ENCODE results near the gene P2RY2. TPM values are rescaled to one million over a fixed set of nuclear protein-coding genes. Genes with fewer than 3 reads are reported as not detected.
A peak's percentile ranks its signal among the peaks of the same experiment; 100 is the strongest.
"Not testable (repeated sequence)": the region's sequence is repeated elsewhere in the genome, so short reads cannot be mapped to it uniquely, and the experiment has no call there.

Gene P2RY2
- total and polyA plus RNA-seq, 11 donors, result 8.5 to 28.3 (median 14.7) TPM

DNA sequence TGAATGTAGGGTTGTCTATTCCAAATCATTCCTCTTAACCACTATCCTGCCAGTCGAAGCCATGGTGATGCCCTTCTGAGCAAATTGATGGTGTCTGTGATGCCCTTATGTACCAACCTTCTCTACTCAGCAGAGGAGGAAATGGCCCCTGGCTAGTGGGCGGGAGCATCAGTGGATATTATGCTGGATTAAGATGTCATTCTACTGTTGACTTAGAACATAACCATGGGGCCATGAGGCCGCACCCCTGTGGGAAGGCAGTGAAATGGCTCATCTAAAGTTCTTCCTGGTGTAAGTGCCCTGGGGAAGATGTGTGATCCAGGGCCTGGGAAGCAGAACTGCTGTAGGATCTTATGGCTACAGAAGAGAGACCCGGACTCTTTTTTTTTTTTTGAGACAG, 20.7 kb upstream of the P2RY2 start:
- no peak for ATAC-seq
- no peaks in the 10 kb centered on the region for H3K9me3 ChIP-seq
- 92 to 96% (median 95%) methylated on average over 4 of the region's 4 CpGs for WGBS, 4 donors
- no peak overlapping the region for H3K4me3 ChIP-seq
- no peaks in the 10 kb centered on the region for H3K27me3 ChIP-seq
- no peaks in the 10 kb centered on the region for H3K36me3 ChIP-seq
- peaks cover 0 to 26% (median 0%) of the 10 kb centered on the region in 12 donors for H3K4me1 ChIP-seq
- intact Hi-C loops (cut with DNase I), result no loop called here
- no peak for TF ChIP-seq POLR2A (IDR thresholded peaks at IDR 0.05)
- TF ChIP-seq, protein P1, sequence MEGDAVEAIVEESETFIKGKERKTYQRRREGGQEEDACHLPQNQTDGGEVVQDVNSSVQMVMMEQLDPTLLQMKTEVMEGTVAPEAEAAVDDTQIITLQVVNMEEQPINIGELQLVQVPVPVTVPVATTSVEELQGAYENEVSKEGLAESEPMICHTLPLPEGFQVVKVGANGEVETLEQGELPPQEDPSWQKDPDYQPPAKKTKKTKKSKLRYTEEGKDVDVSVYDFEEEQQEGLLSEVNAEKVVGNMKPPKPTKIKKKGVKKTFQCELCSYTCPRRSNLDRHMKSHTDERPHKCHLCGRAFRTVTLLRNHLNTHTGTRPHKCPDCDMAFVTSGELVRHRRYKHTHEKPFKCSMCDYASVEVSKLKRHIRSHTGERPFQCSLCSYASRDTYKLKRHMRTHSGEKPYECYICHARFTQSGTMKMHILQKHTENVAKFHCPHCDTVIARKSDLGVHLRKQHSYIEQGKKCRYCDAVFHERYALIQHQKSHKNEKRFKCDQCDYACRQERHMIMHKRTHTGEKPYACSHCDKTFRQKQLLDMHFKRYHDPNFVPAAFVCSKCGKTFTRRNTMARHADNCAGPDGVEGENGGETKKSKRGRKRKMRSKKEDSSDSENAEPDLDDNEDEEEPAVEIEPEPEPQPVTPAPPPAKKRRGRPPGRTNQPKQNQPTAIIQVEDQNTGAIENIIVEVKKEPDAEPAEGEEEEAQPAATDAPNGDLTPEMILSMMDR (IDR thresholded peaks at IDR 0.05), result no peak
- no peak for DNase-seq
- H3K27ac ChIP-seq, result no peak overlapping the region

DNA sequence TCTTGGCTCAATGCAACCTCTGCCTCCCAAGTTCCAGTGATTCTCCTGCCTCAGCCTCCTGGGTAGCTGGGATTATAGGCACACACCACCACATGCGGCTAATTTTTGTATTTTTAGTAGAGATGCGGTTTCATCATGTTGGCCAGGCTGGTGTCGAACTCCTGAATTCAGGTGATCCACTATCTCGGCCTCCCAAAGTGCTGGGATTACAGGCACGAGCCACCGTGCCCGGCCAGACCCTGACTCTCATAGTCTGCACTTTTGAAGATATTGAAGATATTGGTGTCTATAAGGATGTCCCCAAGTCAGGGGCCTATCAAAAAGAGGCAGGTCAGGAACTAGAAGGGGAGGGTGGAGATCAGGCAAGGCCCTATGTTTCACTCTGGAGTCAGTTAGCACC, 20.3 kb upstream of the P2RY2 start:
- intact Hi-C loops (cut with DNase I); ATAC-seq; H3K9me3 ChIP-seq; H3K36me3 ChIP-seq; DNase-seq; H3K27ac ChIP-seq; H3K27me3 ChIP-seq; H3K4me3 ChIP-seq: not testable (repeated sequence)
- H3K4me1 ChIP-seq, result peaks cover 0 to 26% (median 0%) of the 10 kb centered on the region in 12 donors
- WGBS, 4 donors, result 97 to 98% (median 98%) methylated on average over 7 of the region's 7 CpGs

DNA sequence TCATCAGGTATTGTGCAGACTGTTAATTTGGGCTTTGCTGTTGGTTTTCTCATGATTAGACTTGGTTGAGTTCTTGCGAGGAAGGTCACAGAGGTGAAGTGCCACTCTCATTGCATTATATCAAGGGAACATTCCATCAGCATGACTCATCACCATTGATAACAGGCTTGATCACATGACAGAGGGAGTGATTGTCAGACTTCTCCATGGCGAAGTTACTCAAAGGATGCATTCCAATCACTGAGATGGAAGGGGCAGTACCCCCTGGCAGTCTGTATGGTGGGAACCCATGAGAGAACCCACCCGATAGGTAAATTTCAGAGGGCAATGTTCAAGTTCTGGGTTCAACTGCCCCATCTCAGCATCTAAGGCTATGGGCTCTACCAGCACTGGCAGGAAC, 19.4 kb upstream of the P2RY2 start:
- ATAC-seq (peak in 1 of 4 donors; percentile 32), DNase-seq (no peak)
- Histone ChIP-seq H3K9me3 (no peaks in the 10 kb centered on the region), H3K27me3 (no peaks in the 10 kb centered on the region), H3K4me1 (peaks cover 0 to 31% (median 0%) of the 10 kb centered on the region in 12 donors), H3K27ac (no peak overlapping the region), H3K4me3 (no peak overlapping the region), H3K36me3 (no peaks in the 10 kb centered on the region)
- intact Hi-C loops (cut with DNase I), result no loop called here
- WGBS, 4 donors, result 51 to 57% (median 53%) methylated on average over 3 of the region's 3 CpGs
- TF ChIP-seq, protein P1 (IDR thresholded peaks at IDR 0.05), result no peak
- TF ChIP-seq POLR2A (IDR thresholded peaks at IDR 0.05), result no peak

DNA sequence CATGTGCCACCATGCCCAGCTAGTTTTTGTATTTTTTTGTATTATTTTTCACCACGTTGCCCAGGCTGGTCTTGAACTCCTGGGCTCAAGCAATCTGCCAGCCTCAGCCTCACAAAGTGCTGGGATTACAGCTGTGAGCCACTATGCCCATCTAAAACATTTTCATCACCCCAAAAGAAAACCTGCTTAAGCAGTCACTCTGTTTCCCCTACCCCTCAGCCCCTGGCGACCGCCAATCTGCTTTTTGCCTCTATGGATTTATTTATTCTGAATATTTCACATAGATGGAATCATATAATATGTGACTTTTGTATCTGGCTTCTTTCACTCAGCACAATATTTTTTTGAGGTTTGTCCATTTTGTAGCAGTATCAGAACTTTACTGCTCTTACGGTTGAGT, 18.6 kb upstream of the P2RY2 start:
- no peaks in the 10 kb centered on the region for H3K36me3 ChIP-seq
- intact Hi-C loops (cut with DNase I), result no loop called here
- WGBS, 4 donors, result 83 to 97% (median 91%) methylated on average over 4 of the region's 4 CpGs
- DNase-seq, result no peak
- H3K27me3 ChIP-seq, result no peaks in the 10 kb centered on the region
- ATAC-seq, result no peak
- H3K4me3 ChIP-seq, result no peak overlapping the region
- peaks cover 0 to 39% (median 0%) of the 10 kb centered on the region in 12 donors for H3K4me1 ChIP-seq
- TF ChIP-seq POLR2A (IDR thresholded peaks at IDR 0.05), result no peak
- TF ChIP-seq, protein P1 (IDR thresholded peaks at IDR 0.05), result no peak
- H3K9me3 ChIP-seq, result no peaks in the 10 kb centered on the region
- H3K27ac ChIP-seq, result no peak overlapping the region

DNA sequence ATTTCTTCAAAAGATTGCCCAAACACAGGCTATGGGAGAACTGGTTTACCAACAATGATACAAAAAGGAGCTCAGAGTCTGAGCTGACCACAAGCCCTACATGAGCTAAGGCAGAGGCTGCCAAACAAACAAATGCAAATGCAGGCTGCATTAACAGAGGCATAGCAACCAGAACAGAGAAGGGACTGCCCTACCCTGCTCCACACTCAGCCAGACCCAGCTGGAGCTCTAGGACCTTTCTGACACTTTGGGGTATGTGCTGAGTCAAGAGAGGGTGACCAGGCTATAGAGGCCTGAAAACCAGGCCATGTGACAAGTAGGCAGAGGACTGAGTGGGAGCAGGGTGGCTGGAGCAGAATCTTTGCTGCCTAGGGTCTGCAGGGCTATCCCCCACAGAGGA, 17.8 kb upstream of the P2RY2 start:
- DNase-seq (no peak), ATAC-seq (peak in 3 of 4 donors; percentile 19 to 48 (median 33))
- no peak overlapping the region for H3K4me3 ChIP-seq
- no peak for TF ChIP-seq POLR2A (IDR thresholded peaks at IDR 0.05)
- TF ChIP-seq, protein P1 (IDR thresholded peaks at IDR 0.05), result no peak
- intact Hi-C loops (cut with DNase I), result no loop called here
- H3K27me3 ChIP-seq, result no peaks in the 10 kb centered on the region
- no peaks in the 10 kb centered on the region for H3K9me3 ChIP-seq
- no peak overlapping the region for H3K27ac ChIP-seq
- H3K36me3 ChIP-seq, result no peaks in the 10 kb centered on the region
- peaks cover 0 to 45% (median 0%) of the 10 kb centered on the region in 12 donors for H3K4me1 ChIP-seq

Measured in heart left ventricle (tissue), 16 donors.